ENCODE data around the gene DPP10.

DPP10 gene

DNA sequence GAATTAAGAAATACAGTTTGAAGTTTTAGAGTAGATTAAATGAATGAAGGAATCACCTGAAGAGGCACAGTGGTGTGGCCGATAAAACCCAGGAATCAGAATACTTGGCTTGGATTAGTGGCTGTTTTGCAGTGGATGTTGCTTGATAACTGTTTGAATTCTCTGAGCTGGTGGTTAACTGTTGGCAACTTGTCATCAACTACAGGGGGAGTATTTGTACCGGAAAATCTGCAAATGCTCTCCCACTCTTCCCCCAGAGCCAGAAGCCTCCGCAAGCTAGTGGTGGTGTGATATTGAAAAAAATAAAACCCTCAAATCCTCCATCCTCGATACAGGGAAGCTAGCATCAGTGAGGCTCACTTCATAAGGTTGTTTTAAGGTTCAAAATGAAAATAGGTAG is 326.7 kb downstream of the DPP10 start:
- Histone ChIP-seq H3K4me1 (ENCODE audit: control insufficient read depth in 5 of 5, insufficient read depth in 5 of 5, low read length in 5 of 5) (no peaks in the 10 kb centered on the region), H3K9me3 (ENCODE audit: control insufficient read depth in 5 of 5, low read length in 5 of 5) (no peaks in the 10 kb centered on the region), H3K27me3 (ENCODE audit: control insufficient read depth in 5 of 5, insufficient read depth in 4 of 5, low read length in 5 of 5) (no peaks in the 10 kb centered on the region), H3K9ac (ENCODE audit: low read length in 5 of 5) (no peak overlapping the region), H3K36me3 (ENCODE audit: control insufficient read depth in 5 of 5, insufficient read depth in 5 of 5, low read length in 5 of 5) (no peaks in the 10 kb centered on the region), H3K4me3 (ENCODE audit: low read depth in 1 of 5, low read length in 5 of 5) (no peak overlapping the region), H3K27ac (ENCODE audit: low read depth, low read length) (no peak overlapping the region)

DNA sequence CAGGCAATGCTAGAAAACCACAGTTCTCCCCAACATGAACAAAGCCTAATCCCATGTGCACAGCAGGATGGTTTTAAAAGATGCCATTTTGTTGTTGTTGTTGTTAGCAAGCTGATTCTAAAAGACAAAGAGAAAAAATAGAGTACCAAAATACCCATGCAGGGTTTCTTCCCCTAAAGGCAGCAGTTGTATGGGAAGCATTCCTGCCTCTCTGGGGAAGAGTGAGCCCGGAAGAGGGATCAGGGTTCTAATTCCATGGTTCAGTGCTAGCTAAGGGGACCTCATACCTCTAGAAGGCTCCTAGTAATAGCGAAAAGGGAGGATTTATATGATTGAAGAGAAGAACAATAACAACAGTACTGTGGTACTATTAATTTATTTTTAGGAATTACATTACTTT is 327.6 kb downstream of the DPP10 start:
- Histone ChIP-seq H3K9me3 (ENCODE audit: control insufficient read depth in 5 of 5, low read length in 5 of 5) (no peaks in the 10 kb centered on the region), H3K4me1 (ENCODE audit: control insufficient read depth in 5 of 5, insufficient read depth in 5 of 5, low read length in 5 of 5) (no peaks in the 10 kb centered on the region), H3K27me3 (ENCODE audit: control insufficient read depth in 5 of 5, insufficient read depth in 4 of 5, low read length in 5 of 5) (no peaks in the 10 kb centered on the region), H3K9ac (ENCODE audit: low read length in 5 of 5) (no peak overlapping the region), H3K4me3 (ENCODE audit: low read depth in 1 of 5, low read length in 5 of 5) (no peak overlapping the region), H3K27ac (ENCODE audit: low read depth, low read length) (no peak overlapping the region), H3K36me3 (ENCODE audit: control insufficient read depth in 5 of 5, insufficient read depth in 5 of 5, low read length in 5 of 5) (no peaks in the 10 kb centered on the region)

DNA sequence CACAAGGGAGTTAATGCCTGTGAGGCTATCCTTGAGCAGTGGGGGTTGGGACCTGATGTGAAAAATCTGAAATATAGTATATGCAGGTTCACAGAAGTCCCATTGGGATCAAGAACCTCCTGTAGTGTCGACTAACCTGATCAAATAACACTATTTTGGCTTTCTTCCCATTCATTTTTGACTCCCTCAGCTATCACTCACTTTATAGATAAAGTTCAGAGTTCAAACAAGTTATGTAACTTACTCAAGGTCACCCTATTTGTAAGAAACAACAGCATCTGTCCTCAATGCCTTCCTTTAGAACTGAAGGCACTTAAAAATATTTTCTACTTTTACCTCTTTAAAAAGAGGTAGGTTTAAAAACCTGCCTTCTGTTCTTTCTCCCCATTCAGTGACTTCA is 341.6 kb downstream of the DPP10 start:
- Histone ChIP-seq H3K27ac (ENCODE audit: low read depth, low read length) (no peak overlapping the region), H3K9ac (ENCODE audit: low read length in 5 of 5) (no peak overlapping the region)

DNA sequence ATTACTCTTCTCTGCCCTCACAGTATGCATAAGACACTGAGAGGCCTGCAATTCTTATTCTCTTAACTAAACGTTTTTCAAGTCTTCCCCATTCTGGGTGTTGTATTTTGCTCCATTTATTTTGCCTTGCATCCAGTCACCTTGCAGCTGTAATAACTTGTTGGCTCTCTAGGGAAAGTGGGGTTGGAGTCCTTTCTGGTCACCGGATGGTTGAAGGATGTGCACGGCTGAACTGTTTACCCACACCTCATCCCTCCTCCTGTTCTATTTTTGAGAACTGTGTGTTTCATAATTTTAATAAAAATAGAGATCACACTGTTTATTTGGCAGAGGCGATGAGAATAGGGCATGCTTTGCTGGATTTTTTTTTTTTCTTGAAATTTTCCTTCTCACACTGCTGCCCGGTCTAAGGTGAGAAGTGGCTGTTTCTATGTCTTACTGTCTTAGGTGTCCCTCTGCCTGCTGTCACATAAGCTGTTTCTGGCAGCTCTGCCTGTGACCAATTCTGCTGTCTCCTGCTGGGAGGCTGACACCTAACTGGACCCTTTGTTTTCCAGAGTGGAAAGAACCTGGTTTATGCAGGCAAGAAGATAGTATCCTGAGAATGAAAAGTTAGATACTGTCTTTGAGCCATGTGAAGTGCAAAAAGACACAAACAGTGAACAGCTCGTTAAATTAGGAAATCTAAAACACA is 342.6 kb downstream of the DPP10 start:
- no peaks in the 10 kb centered on the region for H3K27me3 ChIP-seq (ENCODE audit: control insufficient read depth in 5 of 5, insufficient read depth in 4 of 5, low read length in 5 of 5)
- no peaks in the 10 kb centered on the region for H3K36me3 ChIP-seq (ENCODE audit: control insufficient read depth in 5 of 5, insufficient read depth in 5 of 5, low read length in 5 of 5)
- no peaks in the 10 kb centered on the region for H3K9me3 ChIP-seq (ENCODE audit: control insufficient read depth in 5 of 5, low read length in 5 of 5)
- no peak overlapping the region for H3K9ac ChIP-seq (ENCODE audit: low read length in 5 of 5)
- no peak overlapping the region for H3K27ac ChIP-seq (ENCODE audit: low read depth, low read length)
- H3K4me3 ChIP-seq (ENCODE audit: low read depth in 1 of 5, low read length in 5 of 5) = no peak overlapping the region
- no peaks in the 10 kb centered on the region for H3K4me1 ChIP-seq (ENCODE audit: control insufficient read depth in 5 of 5, insufficient read depth in 5 of 5, low read length in 5 of 5)

More for the DNA sequence above, 341.6 kb downstream of the DPP10 start:
- H3K36me3 ChIP-seq (ENCODE audit: control insufficient read depth in 5 of 5, insufficient read depth in 5 of 5, low read length in 5 of 5) = no peaks in the 10 kb centered on the region
- no peaks in the 10 kb centered on the region for H3K9me3 ChIP-seq (ENCODE audit: control insufficient read depth in 5 of 5, low read length in 5 of 5)
- H3K4me3 ChIP-seq (ENCODE audit: low read depth in 1 of 5, low read length in 5 of 5) = no peak overlapping the region
- H3K27me3 ChIP-seq (ENCODE audit: control insufficient read depth in 5 of 5, insufficient read depth in 4 of 5, low read length in 5 of 5) = no peaks in the 10 kb centered on the region
- H3K4me1 ChIP-seq (ENCODE audit: control insufficient read depth in 5 of 5, insufficient read depth in 5 of 5, low read length in 5 of 5) = no peaks in the 10 kb centered on the region

DNA sequence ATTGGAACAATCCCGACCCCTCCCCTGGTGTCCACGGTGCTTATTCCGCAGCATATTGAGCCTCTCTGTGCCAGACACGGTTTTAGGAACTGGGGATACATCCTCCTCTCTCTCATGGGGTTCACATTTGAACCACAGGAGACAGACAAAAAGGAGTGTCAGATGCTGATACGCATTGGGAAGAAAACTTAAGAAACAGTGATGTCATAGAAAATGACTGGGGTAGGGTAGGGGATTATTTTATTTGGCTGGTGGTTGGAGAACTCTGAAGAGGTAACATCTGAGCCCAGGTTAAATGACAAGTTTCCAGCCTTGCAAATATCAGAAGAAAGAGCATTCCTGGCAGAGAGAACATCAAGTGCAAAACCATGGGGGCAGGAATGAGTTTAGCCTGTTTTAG is 344.5 kb downstream of the DPP10 start:
- H3K36me3 ChIP-seq (ENCODE audit: control insufficient read depth in 5 of 5, insufficient read depth in 5 of 5, low read length in 5 of 5) = no peaks in the 10 kb centered on the region
- no peak overlapping the region for H3K27ac ChIP-seq (ENCODE audit: low read depth, low read length)
- H3K9me3 ChIP-seq (ENCODE audit: control insufficient read depth in 5 of 5, low read length in 5 of 5) = no peaks in the 10 kb centered on the region
- H3K9ac ChIP-seq (ENCODE audit: low read length in 5 of 5) = no peak overlapping the region
- no peaks in the 10 kb centered on the region for H3K27me3 ChIP-seq (ENCODE audit: control insufficient read depth in 5 of 5, insufficient read depth in 4 of 5, low read length in 5 of 5)
- H3K4me1 ChIP-seq (ENCODE audit: control insufficient read depth in 5 of 5, insufficient read depth in 5 of 5, low read length in 5 of 5) = no peaks in the 10 kb centered on the region
- H3K4me3 ChIP-seq (ENCODE audit: low read depth in 1 of 5, low read length in 5 of 5) = no peak overlapping the region

DNA sequence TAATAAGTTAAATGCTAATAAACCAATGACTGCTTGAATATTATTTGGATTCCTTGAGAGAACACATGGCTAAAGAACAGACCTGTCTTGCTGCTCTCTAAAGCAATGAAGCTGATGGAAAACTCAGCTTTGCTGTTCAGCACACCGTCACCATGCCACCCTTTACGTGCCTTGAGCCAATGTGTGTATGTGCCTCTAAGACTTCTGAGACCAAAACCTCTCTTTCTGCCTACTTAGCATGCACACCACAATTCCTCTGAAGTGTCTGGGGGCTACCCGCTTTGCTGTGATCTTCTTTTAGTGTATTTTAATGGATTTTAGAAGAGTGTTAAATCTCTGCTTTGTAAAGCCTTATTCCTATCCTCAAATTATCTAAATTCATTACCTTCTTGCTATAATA is 345.0 kb downstream of the DPP10 start:
- no peak overlapping the region for H3K9ac ChIP-seq (ENCODE audit: low read length in 5 of 5)

DNA sequence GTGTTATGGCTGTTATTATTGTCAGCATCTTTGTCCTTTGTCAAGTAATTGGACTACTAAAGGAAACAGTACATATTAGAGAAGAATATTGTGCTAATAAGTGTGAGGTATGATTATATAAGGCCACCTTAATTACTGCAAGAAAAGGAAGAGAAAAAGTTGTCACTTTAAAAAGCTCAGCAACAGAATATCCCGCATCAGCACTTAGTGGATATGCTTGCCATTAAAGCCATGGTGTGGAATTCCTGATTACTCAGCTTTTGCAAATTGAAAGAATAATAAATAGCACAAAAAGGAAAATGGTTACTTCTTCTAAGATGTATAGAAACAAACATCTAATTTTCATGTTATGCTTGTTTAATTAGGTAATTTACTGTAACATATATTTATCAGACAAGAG is 347.5 kb downstream of the DPP10 start:
- Histone ChIP-seq H3K9me3 (ENCODE audit: control insufficient read depth in 5 of 5, low read length in 5 of 5) (no peaks in the 10 kb centered on the region), H3K4me1 (ENCODE audit: control insufficient read depth in 5 of 5, insufficient read depth in 5 of 5, low read length in 5 of 5) (no peaks in the 10 kb centered on the region), H3K27ac (ENCODE audit: low read depth, low read length) (no peak overlapping the region), H3K36me3 (ENCODE audit: control insufficient read depth in 5 of 5, insufficient read depth in 5 of 5, low read length in 5 of 5) (no peaks in the 10 kb centered on the region), H3K27me3 (ENCODE audit: control insufficient read depth in 5 of 5, insufficient read depth in 4 of 5, low read length in 5 of 5) (no peaks in the 10 kb centered on the region), H3K9ac (ENCODE audit: low read length in 5 of 5) (no peak overlapping the region), H3K4me3 (ENCODE audit: low read depth in 1 of 5, low read length in 5 of 5) (no peak overlapping the region)

More for the DNA sequence above, 345.0 kb downstream of the DPP10 start:
- no peaks in the 10 kb centered on the region for H3K9me3 ChIP-seq (ENCODE audit: control insufficient read depth in 5 of 5, low read length in 5 of 5)
- no peak overlapping the region for H3K4me3 ChIP-seq (ENCODE audit: low read depth in 1 of 5, low read length in 5 of 5)
- no peaks in the 10 kb centered on the region for H3K36me3 ChIP-seq (ENCODE audit: control insufficient read depth in 5 of 5, insufficient read depth in 5 of 5, low read length in 5 of 5)
- H3K27me3 ChIP-seq (ENCODE audit: control insufficient read depth in 5 of 5, insufficient read depth in 4 of 5, low read length in 5 of 5) = no peaks in the 10 kb centered on the region
- no peak overlapping the region for H3K27ac ChIP-seq (ENCODE audit: low read depth, low read length)
- no peaks in the 10 kb centered on the region for H3K4me1 ChIP-seq (ENCODE audit: control insufficient read depth in 5 of 5, insufficient read depth in 5 of 5, low read length in 5 of 5)

DNA sequence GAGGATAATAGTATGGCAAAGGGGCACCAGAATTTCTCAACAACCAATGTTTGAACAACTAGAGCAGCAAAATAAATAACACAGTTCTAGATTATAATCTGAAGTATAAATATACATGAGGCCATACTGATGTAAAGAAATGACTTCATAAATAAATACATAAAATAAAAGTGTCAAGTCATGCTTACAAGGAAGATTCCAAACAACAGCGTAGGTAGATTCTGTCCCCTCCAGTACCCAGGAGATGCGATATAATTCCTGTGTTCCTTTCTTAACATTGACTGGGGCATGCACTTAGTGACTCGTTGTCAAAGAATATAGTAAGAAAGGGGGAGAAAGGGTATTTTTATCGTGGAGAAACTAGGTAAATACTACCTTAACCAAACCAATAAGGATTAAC is 355.1 kb downstream of the DPP10 start:
- Histone ChIP-seq H3K9me3 (ENCODE audit: control insufficient read depth in 5 of 5, low read length in 5 of 5) (no peaks in the 10 kb centered on the region), H3K4me1 (ENCODE audit: control insufficient read depth in 5 of 5, insufficient read depth in 5 of 5, low read length in 5 of 5) (no peaks in the 10 kb centered on the region), H3K9ac (ENCODE audit: low read length in 5 of 5) (no peak overlapping the region), H3K27ac (ENCODE audit: low read depth, low read length) (no peak overlapping the region), H3K27me3 (ENCODE audit: control insufficient read depth in 5 of 5, insufficient read depth in 4 of 5, low read length in 5 of 5) (no peaks in the 10 kb centered on the region), H3K36me3 (ENCODE audit: control insufficient read depth in 5 of 5, insufficient read depth in 5 of 5, low read length in 5 of 5) (no peaks in the 10 kb centered on the region), H3K4me3 (ENCODE audit: low read depth in 1 of 5, low read length in 5 of 5) (no peak overlapping the region)

DNA sequence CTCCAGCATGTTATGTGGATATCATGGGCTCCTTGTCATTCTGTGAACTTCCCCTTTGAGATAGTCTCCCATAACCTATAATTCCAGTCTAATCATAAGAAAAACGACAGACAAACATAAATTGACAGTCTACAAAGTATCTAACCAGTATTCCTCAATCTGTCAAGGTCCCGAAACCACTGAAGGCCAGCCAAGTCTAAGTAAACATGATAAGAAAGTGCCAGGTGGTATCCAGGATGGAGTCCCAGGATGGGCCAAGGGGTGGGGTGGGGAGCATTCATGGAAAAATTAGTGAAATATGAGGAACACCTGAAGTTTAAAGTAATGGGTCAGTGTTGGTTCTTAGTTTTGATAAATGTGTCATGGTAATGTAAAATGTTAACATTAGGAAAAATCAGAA is 355.5 kb downstream of the DPP10 start:
- no peaks in the 10 kb centered on the region for H3K4me1 ChIP-seq (ENCODE audit: control insufficient read depth in 5 of 5, insufficient read depth in 5 of 5, low read length in 5 of 5)
- H3K27me3 ChIP-seq (ENCODE audit: control insufficient read depth in 5 of 5, insufficient read depth in 4 of 5, low read length in 5 of 5) = no peaks in the 10 kb centered on the region
- no peak overlapping the region for H3K27ac ChIP-seq (ENCODE audit: low read depth, low read length)
- no peaks in the 10 kb centered on the region for H3K9me3 ChIP-seq (ENCODE audit: control insufficient read depth in 5 of 5, low read length in 5 of 5)
- H3K9ac ChIP-seq (ENCODE audit: low read length in 5 of 5) = no peak overlapping the region
- H3K36me3 ChIP-seq (ENCODE audit: control insufficient read depth in 5 of 5, insufficient read depth in 5 of 5, low read length in 5 of 5) = no peaks in the 10 kb centered on the region
- no peak overlapping the region for H3K4me3 ChIP-seq (ENCODE audit: low read depth in 1 of 5, low read length in 5 of 5)

DNA sequence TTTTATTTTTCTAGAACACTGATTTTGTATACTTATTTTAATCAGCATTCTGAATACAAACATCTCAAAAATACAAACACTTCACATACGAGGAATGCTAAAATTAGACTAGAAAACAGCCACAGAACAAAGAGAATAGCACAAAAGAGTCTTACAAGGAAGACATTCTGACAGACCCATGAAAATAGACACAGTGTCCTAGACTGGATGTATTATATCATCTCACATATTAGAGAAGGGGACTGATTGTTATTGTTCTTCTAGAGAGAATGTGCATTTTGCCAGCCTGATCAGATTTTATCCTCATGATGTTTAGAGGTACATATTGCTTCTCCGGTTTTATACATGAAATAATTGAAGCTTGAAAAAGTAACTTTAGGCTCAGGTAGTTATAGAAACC is 357.9 kb downstream of the DPP10 start:
- Histone ChIP-seq H3K4me1 (ENCODE audit: control insufficient read depth in 5 of 5, insufficient read depth in 5 of 5, low read length in 5 of 5) (no peaks in the 10 kb centered on the region), H3K36me3 (ENCODE audit: control insufficient read depth in 5 of 5, insufficient read depth in 5 of 5, low read length in 5 of 5) (no peaks in the 10 kb centered on the region), H3K4me3 (ENCODE audit: low read depth in 1 of 5, low read length in 5 of 5) (no peak overlapping the region), H3K27me3 (ENCODE audit: control insufficient read depth in 5 of 5, insufficient read depth in 4 of 5, low read length in 5 of 5) (no peaks in the 10 kb centered on the region), H3K9me3 (ENCODE audit: control insufficient read depth in 5 of 5, low read length in 5 of 5) (no peaks in the 10 kb centered on the region), H3K27ac (ENCODE audit: low read depth, low read length) (no peak overlapping the region), H3K9ac (ENCODE audit: low read length in 5 of 5) (no peak overlapping the region)

DNA sequence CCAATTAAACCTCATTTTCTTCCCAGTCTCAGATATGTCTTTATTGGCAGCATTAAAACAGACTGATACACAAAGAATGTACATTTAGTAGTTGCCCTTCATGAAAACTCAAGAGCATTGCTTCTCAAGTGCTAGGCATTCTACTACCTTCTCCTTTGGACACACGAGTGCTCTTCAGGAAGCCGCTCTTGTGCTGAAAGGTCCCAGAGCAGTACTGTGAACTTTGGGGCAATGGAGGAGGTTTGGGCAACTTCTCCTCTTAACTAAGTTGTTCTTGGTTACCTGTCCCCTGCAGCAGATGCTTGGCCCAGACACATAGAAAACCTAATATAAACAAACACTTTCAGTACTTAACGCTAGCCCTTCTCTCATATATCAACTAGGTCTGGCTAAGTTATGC is 362.8 kb downstream of the DPP10 start:
- H3K27me3 ChIP-seq (ENCODE audit: control insufficient read depth in 5 of 5, insufficient read depth in 4 of 5, low read length in 5 of 5) = no peaks in the 10 kb centered on the region
- H3K9me3 ChIP-seq (ENCODE audit: control insufficient read depth in 5 of 5, low read length in 5 of 5) = no peaks in the 10 kb centered on the region
- H3K27ac ChIP-seq (ENCODE audit: low read depth, low read length) = no peak overlapping the region
- H3K4me3 ChIP-seq (ENCODE audit: low read depth in 1 of 5, low read length in 5 of 5) = no peak overlapping the region
- H3K9ac ChIP-seq (ENCODE audit: low read length in 5 of 5) = no peak overlapping the region
- H3K4me1 ChIP-seq (ENCODE audit: control insufficient read depth in 5 of 5, insufficient read depth in 5 of 5, low read length in 5 of 5) = no peaks in the 10 kb centered on the region
- H3K36me3 ChIP-seq (ENCODE audit: control insufficient read depth in 5 of 5, insufficient read depth in 5 of 5, low read length in 5 of 5) = no peaks in the 10 kb centered on the region
